Ureter (tissue), 1 donor: ENCODE measurements around the gene CKAP4. TPM values are rescaled to one million over a fixed set of nuclear protein-coding genes. Genes with fewer than 3 reads are reported as not detected.

Experiments
- DNase-seq: peaks from one replicate; pipeline ENCODE4 v3.0.0-alpha.2; 2020; ENCODE audit warnings: low spot score
- total RNA-seq: library from RNA; stranded (reverse); gene quantifications from one replicate; pipeline ENCODE4 v1.2.4, GENCODE V29; 2023
- donor health status: DM: yes; HTN: yes; CAD: no.

Gene CKAP4
- total RNA-seq, 1 donor from 2014 or later: 39.7 TPM

GRCh38 chr12:106274575-106275121 is 26.8 kb upstream of the CKAP4 start:
- DNase-seq: no peak

GRCh38 chr12:106274012-106274411 is 26.2 kb upstream of the CKAP4 start:
- no peak for DNase-seq

GRCh38 chr12:106273491-106273890 is 25.7 kb upstream of the CKAP4 start:
- DNase-seq: no peak

- no peak for DNase-seq
Observed at GRCh38 chr12:106271575-106272505, 24.0 kb upstream of the CKAP4 start.

GRCh38 chr12:106269150-106269771 is 21.4 kb upstream of the CKAP4 start:
- DNase-seq: no peak

- no peak for DNase-seq
Observed at GRCh38 chr12:106267535-106267934, 19.7 kb upstream of the CKAP4 start.

GRCh38 chr12:106265116-106265515 is 17.3 kb upstream of the CKAP4 start:
- DNase-seq: no peak

- no peak for DNase-seq
Observed at GRCh38 chr12:106258935-106259334, 11.1 kb upstream of the CKAP4 start.

GRCh38 chr12:106258226-106258625 is 10.4 kb upstream of the CKAP4 start:
- DNase-seq: no peak

GRCh38 chr12:106256524-106256923 is 8.7 kb upstream of the CKAP4 start:
- DNase-seq: no peak

- DNase-seq: no peak
Observed at GRCh38 chr12:106255952-106256351, 8.1 kb upstream of the CKAP4 start.

GRCh38 chr12:106255493-106255892 is 7.7 kb upstream of the CKAP4 start:
- no peak for DNase-seq

- DNase-seq: peak; percentile 8
Observed at GRCh38 chr12:106254724-106255123, 6.9 kb upstream of the CKAP4 start.

GRCh38 chr12:106251631-106252455 is 4.0 kb upstream of the CKAP4 start:
- peak; percentile 27 for DNase-seq

- peak; percentile 41 for DNase-seq
Observed at GRCh38 chr12:106249411-106250135, 1.8 kb upstream of the CKAP4 start.

GRCh38 chr12:106248846-106249371 is 1.1 kb upstream of the CKAP4 start:
- DNase-seq: peak; percentile 40

GRCh38 chr12:106248312-106248845 is 559 bp upstream of the CKAP4 start:
- DNase-seq: peak; percentile 75

- peak; percentile 61 for DNase-seq
Observed at GRCh38 chr12:106246891-106247673, 738 bp downstream of the CKAP4 start.

GRCh38 chr12:106245767-106246166 is 2.1 kb downstream of the CKAP4 start:
- peak; percentile 58 for DNase-seq

- peak; percentile 23 for DNase-seq
Observed at GRCh38 chr12:106243620-106244019, 4.2 kb downstream of the CKAP4 start.
